DMS53 (cell line): ENCODE measurements around the gene DCDC2C.

Experiments
- DNase-seq: peaks from one replicate; lab custom pipeline; 2025; lab: John Stamatoyannopoulos, UW

The DCDC2C gene, protein sequence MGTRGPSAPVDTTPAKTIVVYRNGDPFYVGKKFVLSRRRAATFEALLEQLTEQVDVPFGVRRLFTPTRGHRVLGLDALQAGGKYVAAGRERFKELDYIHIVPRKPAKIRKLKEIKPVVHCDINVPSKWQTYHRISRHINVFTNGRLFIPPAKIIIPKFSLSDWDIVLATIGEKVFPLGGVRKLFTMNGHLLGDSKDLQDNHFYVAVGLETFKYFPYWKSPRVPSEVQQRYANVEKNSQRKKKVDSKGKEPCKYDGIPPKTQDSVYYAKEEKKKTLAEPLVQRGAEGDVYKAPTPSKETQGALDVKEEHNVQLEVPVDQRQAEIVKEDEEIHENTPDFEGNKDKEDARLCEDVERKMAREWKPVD

DNA sequence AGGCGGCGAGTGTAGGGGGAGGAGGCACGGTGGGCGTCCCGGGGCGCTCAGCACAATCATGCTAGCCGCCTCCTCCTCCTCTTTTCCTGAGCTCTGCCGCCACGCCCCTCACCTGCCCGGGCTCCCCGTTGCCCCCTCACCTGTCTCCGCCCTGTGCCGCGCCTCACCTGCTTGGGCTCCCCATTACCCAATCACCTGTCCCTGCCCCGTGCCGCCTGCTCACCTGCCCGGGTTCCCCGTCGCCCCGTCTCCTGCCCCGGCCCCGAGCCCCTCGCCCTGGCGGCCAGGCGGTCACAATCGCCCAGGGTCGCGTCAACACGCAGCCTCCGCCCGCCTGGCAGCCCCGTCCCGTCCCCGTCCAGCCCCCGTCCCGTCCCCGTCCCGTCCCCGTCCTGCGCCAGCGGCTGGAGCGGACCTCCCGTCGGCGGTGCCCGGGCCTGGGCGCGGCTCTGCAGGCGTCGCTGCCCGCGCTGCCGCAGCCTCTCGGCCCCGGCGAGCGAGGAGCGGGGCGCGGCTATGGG is at the start of gene DCDC2C:
TSS of gene DCDC2C (plus strand) at position 340 of the 521 bp plus-strand sequence. CDS start at position 517, 177 bp downstream.
- no peak for DNase-seq

- no peak for DNase-seq
These were observed 49.4 kb upstream of the DCDC2C start for GRCh38 chr2:3654011-3654410.

DNA sequence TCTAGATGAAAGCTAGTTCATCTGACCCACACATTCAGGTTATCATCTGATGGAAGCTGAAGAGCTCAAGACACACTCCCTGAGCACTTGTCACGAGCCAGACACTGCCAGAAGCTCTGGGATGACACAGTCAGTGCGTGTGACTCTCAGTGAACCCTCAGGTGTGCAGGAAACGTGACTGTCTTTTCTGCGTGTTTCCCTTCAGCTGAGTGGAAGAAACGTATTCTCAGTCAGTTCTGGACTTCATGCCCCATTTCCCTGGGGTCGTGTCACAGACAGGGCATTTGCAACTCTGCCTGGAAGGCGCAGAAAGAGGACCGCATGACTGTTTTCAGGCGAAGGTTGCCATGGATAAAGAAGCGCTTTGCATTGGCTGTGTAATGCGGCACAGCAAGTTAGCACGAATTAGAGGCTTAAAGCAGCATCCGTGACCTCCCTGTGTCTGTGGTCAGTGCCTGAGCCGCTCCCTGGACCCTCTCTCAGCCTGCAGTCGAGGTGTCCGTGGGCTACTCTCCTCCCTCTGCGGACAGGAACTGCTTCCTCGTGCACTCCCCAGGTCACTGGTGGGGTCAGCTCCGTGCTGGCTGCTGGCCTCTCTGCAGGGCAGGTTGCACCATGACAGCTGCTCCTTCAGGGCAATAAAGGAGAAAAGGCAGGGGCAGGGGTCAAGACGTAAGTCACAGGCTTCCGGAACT is 48.7 kb upstream of the DCDC2C start:
- DNase-seq: no peak

- no peak for DNase-seq
These were observed 47.3 kb upstream of the DCDC2C start for GRCh38 chr2:3655871-3656761.

- DNase-seq: peak; percentile 76
These were observed 46.3 kb upstream of the DCDC2C start for GRCh38 chr2:3656762-3657721.

DNA sequence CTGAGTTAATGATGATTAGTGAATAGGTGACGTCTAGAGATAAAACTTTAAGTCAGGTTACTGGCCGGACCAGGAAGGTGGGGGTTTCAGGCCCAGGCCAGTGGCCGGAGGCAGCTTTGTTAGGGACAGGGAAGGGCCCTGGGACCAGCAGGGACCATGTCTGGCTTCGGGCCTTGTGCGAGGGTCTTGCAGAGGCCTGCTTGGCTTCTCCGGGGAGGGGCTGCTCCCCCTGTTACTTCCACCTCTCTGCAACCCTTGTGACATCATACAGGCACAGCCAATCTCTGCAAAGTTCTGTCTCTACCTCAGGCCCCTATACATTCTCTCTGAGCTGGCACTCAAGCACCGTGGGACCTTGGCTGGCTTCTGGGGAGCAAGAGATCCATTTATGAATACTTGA is 45.5 kb upstream of the DCDC2C start, which contains the start of gene ALLC:
TSS of gene ALLC (plus strand) at position 320 of the 400 bp plus-strand sequence. CDS start 12,958 bp downstream, outside the sequence.
- DNase-seq: no peak

DNA sequence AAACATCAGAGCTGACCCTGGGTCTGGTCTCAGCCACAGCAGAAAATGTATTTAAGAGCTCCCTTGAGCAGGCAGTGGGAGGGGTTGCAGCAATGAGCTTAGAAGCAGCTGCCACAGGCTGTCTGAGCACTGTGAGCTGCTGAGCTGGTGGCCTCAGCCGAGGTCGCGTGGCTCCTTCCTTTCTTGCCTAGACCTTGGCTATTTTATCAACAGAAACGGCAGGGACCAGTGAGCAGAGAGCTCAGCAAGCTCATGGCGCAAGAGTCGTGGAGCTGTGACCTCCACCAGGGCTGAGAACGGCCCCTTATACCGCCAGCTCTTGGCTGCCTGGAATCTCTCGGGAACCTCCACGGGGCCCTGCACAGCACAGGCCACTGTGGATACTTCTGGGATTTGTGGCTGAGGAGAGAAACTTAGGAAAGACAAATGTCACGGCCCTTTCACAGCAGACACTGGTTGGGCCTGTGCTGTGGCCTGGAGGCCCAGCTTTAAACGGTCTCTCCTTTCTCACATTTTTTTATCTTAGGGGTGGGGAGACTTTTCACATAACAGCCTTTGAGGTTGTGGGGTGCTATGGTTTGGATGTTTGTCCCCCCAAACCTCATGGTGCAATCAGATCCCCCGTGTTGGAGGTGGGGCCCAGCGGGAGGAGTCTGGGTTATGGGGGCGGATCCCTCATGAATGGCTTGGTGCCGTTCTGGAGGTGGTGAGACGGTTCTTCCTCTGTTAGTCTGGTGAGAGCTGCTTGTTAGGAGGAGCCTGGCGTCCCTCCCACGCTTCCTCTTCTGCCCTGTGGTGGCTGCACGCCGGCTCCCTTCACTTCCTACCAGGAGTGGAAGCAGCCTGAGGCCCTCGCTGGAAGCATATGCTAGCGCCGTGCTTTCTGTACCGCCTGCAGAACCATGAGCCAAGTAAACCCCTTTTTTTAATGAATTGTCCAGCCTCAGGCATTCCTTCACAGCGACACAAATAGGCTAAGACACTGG is 43.6 kb upstream of the DCDC2C start:
- no peak for DNase-seq

DNA sequence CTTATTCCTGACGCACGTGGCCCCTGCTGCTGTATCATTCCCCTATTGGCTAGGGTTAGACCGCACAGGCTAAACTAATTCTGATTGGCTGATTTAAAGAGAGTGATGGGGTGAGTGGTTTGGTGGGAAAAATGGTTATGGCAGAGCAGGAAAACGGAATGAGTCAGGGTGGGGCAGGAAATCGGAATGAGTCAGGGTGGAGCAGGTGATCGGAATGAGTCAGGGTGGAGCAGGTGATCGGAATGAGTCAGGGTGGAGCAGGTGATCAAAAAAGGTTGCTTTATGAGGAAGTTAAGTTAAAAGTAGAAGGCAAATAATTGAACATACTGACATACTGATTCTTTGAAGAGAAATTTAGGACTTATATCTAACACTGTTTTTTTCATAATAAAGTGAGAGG is 42.7 kb upstream of the DCDC2C start:
- DNase-seq: peak; percentile 25

DNA sequence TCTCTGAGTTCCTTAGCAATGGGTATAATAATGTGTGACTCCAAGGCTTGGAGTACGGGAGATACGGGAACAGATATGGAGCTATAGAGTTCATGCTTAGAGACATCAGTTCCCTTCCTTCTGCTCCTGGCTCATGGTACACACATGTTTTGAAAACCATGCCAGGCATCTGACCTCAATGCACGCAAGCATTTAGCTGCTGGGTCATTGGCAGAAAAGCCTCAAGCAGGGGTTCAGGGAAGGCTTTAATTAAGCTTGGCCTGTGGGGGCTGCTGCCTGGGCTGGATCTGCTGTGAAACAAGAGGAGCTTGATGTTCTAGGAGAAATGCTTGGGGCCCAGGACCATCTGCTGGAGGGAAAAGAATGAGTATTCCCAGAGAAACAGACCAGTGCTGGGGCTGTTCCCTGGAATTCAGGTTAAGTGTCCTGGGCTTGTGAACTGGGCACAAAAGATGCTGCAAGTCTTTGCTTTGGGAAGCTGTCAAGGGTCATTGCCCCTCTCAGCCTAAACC is 42.2 kb upstream of the DCDC2C start:
- no peak for DNase-seq

GRCh38 chr2:3662239-3662638 is 41.1 kb upstream of the DCDC2C start:
- no peak for DNase-seq

GRCh38 chr2:3664118-3664517 is 39.3 kb upstream of the DCDC2C start:
- DNase-seq: no peak

DNA sequence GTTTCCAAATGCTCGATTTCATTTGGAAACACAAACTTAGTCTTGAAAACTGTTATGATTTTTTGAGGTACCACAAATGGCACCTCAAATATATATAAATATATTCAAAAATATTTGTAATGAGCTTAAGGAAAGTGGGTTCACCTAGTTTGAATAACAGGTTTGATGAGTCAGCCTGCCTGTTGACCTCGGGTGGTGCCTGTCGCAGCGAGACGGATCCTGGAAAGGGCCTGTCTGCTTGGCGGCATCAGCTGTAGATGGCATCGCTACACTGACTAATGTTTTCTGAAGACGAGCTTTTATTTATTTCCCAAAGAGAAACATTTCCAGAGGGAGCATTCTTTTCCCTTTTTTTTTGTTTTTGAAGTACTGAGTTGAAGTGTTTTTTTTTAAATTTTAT is 38.5 kb upstream of the DCDC2C start:
- DNase-seq: peak; percentile 36

DNA sequence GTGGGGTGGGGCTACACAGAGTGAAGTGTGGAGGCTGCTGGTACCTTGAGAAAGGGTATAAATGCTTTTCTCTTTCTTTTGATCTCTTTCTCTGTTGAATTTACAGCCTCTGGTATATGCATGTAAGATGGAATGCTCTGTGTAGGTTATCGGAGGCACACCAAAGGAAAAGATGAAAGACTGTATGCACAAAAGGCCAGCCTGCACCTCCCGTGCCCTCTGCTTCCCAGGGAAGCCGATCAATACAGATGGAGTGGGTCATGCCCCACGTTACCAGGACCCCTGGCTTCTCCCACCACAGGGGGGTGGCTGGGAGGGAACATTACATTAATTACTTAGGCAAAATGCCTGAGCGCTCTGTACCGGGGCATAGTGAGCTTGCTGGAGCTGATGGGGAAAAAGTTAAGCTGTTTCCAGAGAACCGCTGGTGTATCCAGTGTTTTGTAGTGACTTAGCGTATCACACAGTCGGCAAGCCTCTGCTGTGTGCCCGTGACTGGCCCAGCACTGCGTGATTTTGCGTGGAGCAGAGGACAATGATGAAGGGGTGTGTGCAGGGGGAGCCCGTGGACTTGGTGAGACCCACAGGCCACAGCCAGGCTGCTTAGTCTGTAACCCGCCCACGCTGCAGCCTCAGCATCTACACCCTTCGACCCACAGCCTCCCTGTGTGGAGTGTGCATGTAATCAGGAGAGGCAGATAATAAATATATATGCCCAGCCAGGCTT is 37.3 kb upstream of the DCDC2C start:
- no peak for DNase-seq

GRCh38 chr2:3666613-3666975 is 36.8 kb upstream of the DCDC2C start:
- DNase-seq: peak; percentile 33

- DNase-seq: peak; percentile 87
These were observed 36.2 kb upstream of the DCDC2C start for GRCh38 chr2:3667151-3667631.

GRCh38 chr2:3669656-3670055 is 33.7 kb upstream of the DCDC2C start:
- DNase-seq: no peak

DNA sequence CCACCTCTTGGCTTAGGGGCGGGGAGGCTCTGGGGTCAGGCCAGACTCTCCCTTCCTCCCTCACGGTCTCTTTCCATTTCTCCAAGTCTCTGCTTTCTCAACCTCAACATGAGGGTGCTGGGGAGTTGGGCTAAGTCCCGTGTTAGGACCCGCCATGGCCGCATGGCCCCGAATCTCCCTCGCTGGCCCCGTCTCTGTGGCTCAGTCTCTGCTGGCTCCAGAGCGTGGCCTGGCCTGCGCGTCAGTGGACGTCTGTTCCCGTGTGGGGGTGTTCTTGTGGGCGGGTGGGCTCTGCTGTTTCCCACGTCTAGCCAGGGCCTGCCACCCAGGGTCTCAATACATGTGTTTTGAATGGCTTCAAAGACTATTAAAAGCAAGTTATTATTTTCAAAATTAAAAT is 33.0 kb upstream of the DCDC2C start:
- DNase-seq: no peak

GRCh38 chr2:3670941-3671340 is 32.4 kb upstream of the DCDC2C start:
- DNase-seq: no peak
